Right cardiac atrium (tissue), 5 donors: ENCODE data around the gene LILRA1. TPM values are rescaled to one million over a fixed set of nuclear protein-coding genes. Genes with fewer than 3 reads are reported as not detected.
"Not testable (repeated sequence)": the region's sequence is repeated elsewhere in the genome, so short reads cannot be mapped to it uniquely, and the experiment has no call there.

Source experiments
- ATAC-seq, 2 donors: fragments of 200-7000 bp; cut with Tn5 transposase; one replicate each; pipeline versions ENCODE4 v1.8.0 to v1.9.1; 2020; ENCODE audit warnings: moderate library complexity in 2 of 2, mild to moderate bottlenecking in 1 of 2
- DNase-seq, 3 donors: peaks; one replicate each; pipeline ENCODE4 v3.0.0-alpha.2; 2020
- H3K27ac ChIP-seq: one replicate; pipeline ENCODE4 v1.5.1; 2013; ENCODE audit warnings: mild to moderate bottlenecking, low read length, control low read depth, moderate library complexity
- H3K27me3 ChIP-seq: one replicate; pipeline ENCODE4 v1.6.1; 2013; ENCODE audit not compliant: control insufficient read depth, insufficient read depth
- H3K4me1 ChIP-seq: one replicate; pipeline ENCODE4 v1.6.1; 2013; ENCODE audit warnings: low read length; ENCODE audit not compliant: control insufficient read depth, insufficient read depth
- H3K4me3 ChIP-seq: one replicate; pipeline ENCODE4 v1.5.1; 2013; ENCODE audit warnings: low read length, control low read depth
- H3K9me3 ChIP-seq: one replicate; pipeline ENCODE4 v1.6.1; 2013; ENCODE audit warnings: low read length; ENCODE audit not compliant: control insufficient read depth
- WGBS: extraction: QIAGEN DNeasy Blood & Tissue Kit; methylation state at CpG from one replicate; pipeline ENCODE4 v1.1.7; 2013; 5-methylcytosine and 5-hydroxymethylcytosine counted together
- intact Hi-C, 4 donors: fragments of 100-400 bp; cut with DNase I; formaldehyde crosslinking; loops; one replicate each; pipeline versions ENCODE4 v1.11.0 to v1.14.0; 2022 to 2023
- polyA plus RNA-seq: library from polyadenylated mRNA; stranded (reverse); fragments of 200-250 nt; gene quantifications from one replicate; pipeline ENCODE4 v1.2.3, GENCODE V29; 2013
- total RNA-seq, 4 donors: library from RNA; stranded (reverse); fragmentation: NEBNext Ultra II Directional; extraction: Animal tissue kit (Norgen Biotek cat#: 25700); gene quantifications; one replicate each; pipeline ENCODE4 v1.2.1, GENCODE V29; 2021
- donor health status: healthy with polysubstance abuse.
- donor health status: DM: no; HTN: yes; CAD: no.
- donor health status: DM: no; HTN: no; CAD: no.
- donor health status: DM: no; HTN: yes; CAD: no; lungs with severe emphysema.
- donor health status: DM: yes; HTN: yes; CAD: no.

LILRA1 gene
- total and polyA plus RNA-seq, 5 donors, result 0.20 to 1.5 (median 0.82) TPM

GRCh38 chr19:54561840-54562239 lies 31.6 kb upstream of the LILRA1 start:
- H3K4me1 ChIP-seq, result no peaks in the 10 kb centered on the region
- H3K27me3 ChIP-seq, result no peaks in the 10 kb centered on the region
- ATAC-seq, result no peak
- no peak overlapping the region for H3K27ac ChIP-seq
- 80% methylated on average over 14 of the region's 14 CpGs for WGBS
- H3K4me3 ChIP-seq, result no peak overlapping the region
- no peak for DNase-seq
- no peaks in the 10 kb centered on the region for H3K9me3 ChIP-seq
- intact Hi-C loops, result no loop called here

GRCh38 chr19:54563206-54563605 lies 30.2 kb upstream of the LILRA1 start:
- ATAC-seq, DNase-seq, H3K4me1 ChIP-seq, intact Hi-C loops, H3K9me3 ChIP-seq, H3K4me3 ChIP-seq, H3K27me3 ChIP-seq, H3K27ac ChIP-seq: not testable (repeated sequence)
- 89% methylated on average over 6 of the region's 6 CpGs for WGBS

- WGBS, result 71% methylated on average over 3 of the region's 3 CpGs
- Histone ChIP-seq H3K9me3 (no peaks in the 10 kb centered on the region), H3K27me3 (no peaks in the 10 kb centered on the region), H3K27ac (no peak overlapping the region), H3K4me3 (no peak overlapping the region), H3K4me1 (no peaks in the 10 kb centered on the region)
- ATAC-seq (no peak), DNase-seq (no peak)
- intact Hi-C loops, result no loop called here
These were observed 23.1 kb upstream of the LILRA1 start for GRCh38 chr19:54570316-54570715.

DNA sequence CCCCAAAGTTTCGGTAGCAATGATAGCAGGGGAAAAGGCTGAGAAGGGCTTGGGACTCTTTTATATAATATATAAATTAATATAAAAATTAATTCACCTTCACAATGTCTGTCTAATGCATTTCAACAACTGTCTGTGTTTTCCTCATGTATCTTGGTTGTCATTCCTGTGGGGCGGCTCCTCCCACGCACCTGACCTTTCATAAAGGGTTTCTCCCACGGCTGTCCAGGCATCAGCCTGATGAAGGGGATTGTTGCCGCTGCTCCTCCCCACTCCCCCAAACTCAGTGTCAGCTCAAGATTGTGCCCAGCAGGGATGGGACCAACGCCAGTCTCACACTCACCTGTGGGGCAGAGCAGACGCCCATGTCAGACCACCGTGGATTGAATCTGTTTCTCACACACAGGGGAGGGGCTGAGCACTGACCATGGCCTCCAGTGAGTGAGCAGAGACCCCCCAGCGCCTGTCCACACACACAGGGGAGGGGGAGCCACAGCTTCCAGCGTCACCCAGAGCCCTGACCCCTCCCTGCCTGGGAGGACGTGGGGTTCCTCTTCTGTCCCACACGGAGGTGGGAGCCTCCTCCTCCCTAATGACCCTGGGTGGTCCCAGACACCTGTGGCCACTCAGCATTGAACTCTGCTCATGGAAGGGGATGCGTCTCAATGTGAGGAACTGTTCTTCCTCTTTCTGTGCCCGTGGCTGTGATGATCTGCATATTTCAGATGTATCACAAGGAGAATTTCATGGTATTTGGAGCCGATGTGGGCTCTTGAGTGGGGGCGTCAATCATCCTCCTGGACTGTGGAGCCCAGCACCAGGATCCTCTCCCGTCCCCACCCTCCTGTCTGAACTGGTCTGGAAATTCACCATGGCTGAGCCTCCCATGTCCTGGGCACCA lies 21.5 kb upstream of the LILRA1 start:
- H3K27ac ChIP-seq, H3K27me3 ChIP-seq, intact Hi-C loops, DNase-seq, H3K9me3 ChIP-seq, H3K4me1 ChIP-seq, H3K4me3 ChIP-seq: not testable (repeated sequence)
- peak; percentile 30 to 33 for ATAC-seq
- 60% methylated on average over 17 of the region's 17 CpGs for WGBS

DNA sequence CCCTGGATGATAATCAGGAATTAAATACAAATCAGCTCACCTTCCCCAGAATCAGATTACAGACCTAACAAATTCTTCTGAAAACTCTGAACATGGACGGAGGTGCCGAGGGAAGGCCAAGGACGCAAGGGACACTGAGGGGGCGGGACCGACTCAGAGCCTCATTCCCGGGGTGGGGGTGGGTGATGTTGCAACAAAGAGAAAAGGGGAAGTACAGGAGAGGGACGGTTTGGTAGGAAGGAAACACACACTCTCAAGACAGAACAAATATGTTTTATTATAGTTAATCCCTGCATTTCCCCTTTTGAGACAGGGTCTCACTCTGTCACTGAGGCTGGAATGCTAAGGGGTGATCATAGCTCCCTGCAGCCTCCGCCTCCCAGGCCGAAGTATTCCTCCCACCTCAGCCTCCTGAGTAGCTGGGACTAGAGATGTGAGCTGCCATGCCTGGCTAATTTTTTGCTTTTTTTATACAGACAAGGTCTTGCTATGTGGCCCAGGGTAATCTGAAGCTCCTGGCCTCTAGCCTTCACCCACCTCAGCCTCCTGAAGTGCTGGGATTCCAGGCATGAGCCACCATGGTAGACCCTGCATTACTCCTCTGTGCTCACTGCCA lies 20.6 kb upstream of the LILRA1 start:
- no peaks in the 10 kb centered on the region for H3K27me3 ChIP-seq
- DNase-seq (peak in 1 of 3 donors; percentile 64), ATAC-seq (peak; percentile 43 to 50)
- intact Hi-C loops, result no loop called here
- H3K27ac ChIP-seq, result no peak overlapping the region
- WGBS, result 42% methylated on average over 9 of the region's 9 CpGs
- no peaks in the 10 kb centered on the region for H3K9me3 ChIP-seq
- no peaks in the 10 kb centered on the region for H3K4me1 ChIP-seq
- no peak overlapping the region for H3K4me3 ChIP-seq

- ATAC-seq (peak; percentile 46 to 59), DNase-seq (no peak)
- H3K4me3 ChIP-seq, result no peak within 1 kb of the TSS
- H3K4me1 ChIP-seq, result no peaks in the 10 kb centered on the region
- H3K27me3 ChIP-seq, result no peaks in the 10 kb centered on the region
- WGBS, result 58% methylated on average over 10 of the region's 10 CpGs
- H3K9me3 ChIP-seq, result no peaks in the 10 kb centered on the region
- intact Hi-C loops, result no loop called here
- no peak within 1 kb of the TSS for H3K27ac ChIP-seq
These were observed 20.0 kb upstream of the LILRA1 start, which contains the start of gene LILRA2 for GRCh38 chr19:54573330-54573872. Gene LILRA2 (plus strand): TSS chr19:54573790. CDS start chr19:54573879, 89 bp downstream.

DNA sequence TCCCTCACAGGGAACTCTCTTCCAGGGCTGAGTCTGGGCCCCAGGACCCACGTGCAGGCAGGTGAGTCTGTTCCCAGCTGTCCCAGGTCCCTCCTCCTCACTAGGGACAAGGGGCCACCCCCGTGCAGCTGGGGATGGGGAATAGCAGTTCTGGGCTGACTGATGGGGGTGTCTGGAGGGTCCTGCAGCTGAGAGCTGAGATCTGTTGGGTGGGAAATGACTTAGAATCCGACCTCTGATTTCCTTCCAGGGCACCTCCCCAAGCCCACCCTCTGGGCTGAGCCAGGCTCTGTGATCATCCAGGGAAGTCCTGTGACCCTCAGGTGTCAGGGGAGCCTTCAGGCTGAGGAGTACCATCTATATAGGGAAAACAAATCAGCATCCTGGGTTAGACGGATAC lies 19.4 kb upstream of the LILRA1 start:
- no peak for ATAC-seq

GRCh38 chr19:54574527-54575056 lies 18.8 kb upstream of the LILRA1 start:
- no peak overlapping the region for H3K4me3 ChIP-seq
- H3K4me1 ChIP-seq, result no peaks in the 10 kb centered on the region
- H3K27ac ChIP-seq, result no peak overlapping the region
- no peaks in the 10 kb centered on the region for H3K27me3 ChIP-seq
- DNase-seq (no peak), ATAC-seq (no peak)
- WGBS, result 73% methylated on average over 12 of the region's 12 CpGs
- H3K9me3 ChIP-seq, result no peaks in the 10 kb centered on the region
- intact Hi-C loops, result no loop called here

More for the DNA sequence above, 19.4 kb upstream of the LILRA1 start:
- Histone ChIP-seq H3K9me3 (no peaks in the 10 kb centered on the region), H3K4me1 (no peaks in the 10 kb centered on the region), H3K27ac (no peak overlapping the region), H3K4me3 (no peak overlapping the region), H3K27me3 (no peaks in the 10 kb centered on the region)
- no peak for DNase-seq
- WGBS, result 39% methylated on average over 4 of the region's 4 CpGs
- intact Hi-C loops, result no loop called here

- H3K4me1 ChIP-seq, H3K4me3 ChIP-seq, H3K9me3 ChIP-seq, ATAC-seq, H3K27ac ChIP-seq, DNase-seq, H3K27me3 ChIP-seq, intact Hi-C loops: not testable (repeated sequence)
- WGBS, result 75% methylated on average over 9 of the region's 9 CpGs
These were observed 18.2 kb upstream of the LILRA1 start for GRCh38 chr19:54575205-54575604.

DNA sequence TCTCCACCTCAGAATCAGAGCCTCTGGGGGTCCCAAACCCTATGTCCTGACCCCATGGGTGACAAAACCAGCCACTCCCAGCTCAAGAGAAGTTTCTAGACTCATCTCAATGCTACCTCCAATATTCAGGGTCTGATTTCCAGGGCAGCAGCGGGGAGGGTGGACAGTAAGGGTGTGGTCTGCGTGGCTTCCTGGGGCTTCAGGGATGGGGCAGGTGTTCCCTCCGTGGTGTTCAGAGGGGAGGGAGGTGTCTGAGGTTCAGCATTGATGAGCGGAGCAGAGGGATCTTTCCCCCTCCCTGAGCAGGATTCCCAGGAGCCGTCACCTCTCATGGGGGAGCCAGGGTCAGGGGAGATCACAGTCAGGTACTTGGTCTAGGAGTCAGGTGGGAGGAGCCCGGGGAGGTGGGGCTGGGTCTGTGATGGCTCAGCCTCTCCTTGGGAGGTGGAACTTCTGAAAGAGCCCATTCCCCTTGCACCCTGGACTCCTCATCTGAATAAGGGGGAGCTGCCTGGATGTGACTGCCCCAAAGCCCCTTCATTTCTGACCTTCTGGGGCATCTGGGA lies 16.9 kb upstream of the LILRA1 start:
- intact Hi-C loops, result no loop called here
- 67% methylated on average over 6 of the region's 6 CpGs for WGBS
- Histone ChIP-seq H3K27me3 (no peaks in the 10 kb centered on the region), H3K4me1 (no peaks in the 10 kb centered on the region), H3K9me3 (no peaks in the 10 kb centered on the region), H3K27ac (no peak overlapping the region), H3K4me3 (no peak overlapping the region)
- DNase-seq (no peak), ATAC-seq (no peak)

- H3K27me3 ChIP-seq, result no peaks in the 10 kb centered on the region
- ATAC-seq, result no peak
- 63% methylated on average over 3 of the region's 3 CpGs for WGBS
- DNase-seq, result no peak
- H3K27ac ChIP-seq, result no peak overlapping the region
- no peaks in the 10 kb centered on the region for H3K4me1 ChIP-seq
- intact Hi-C loops, result no loop called here
- no peaks in the 10 kb centered on the region for H3K9me3 ChIP-seq
- H3K4me3 ChIP-seq, result no peak overlapping the region
These were observed 16.1 kb upstream of the LILRA1 start for GRCh38 chr19:54577334-54577733.
